Measurements from ENCODE around the gene MGME1. TPM values are rescaled to one million over a fixed set of nuclear protein-coding genes. Genes with fewer than 3 reads are reported as not detected.

The MGME1 gene
- total RNA-seq, 4 donors from 2014 or later: 16.1 to 38.0 (median 19.0) TPM

DNA sequence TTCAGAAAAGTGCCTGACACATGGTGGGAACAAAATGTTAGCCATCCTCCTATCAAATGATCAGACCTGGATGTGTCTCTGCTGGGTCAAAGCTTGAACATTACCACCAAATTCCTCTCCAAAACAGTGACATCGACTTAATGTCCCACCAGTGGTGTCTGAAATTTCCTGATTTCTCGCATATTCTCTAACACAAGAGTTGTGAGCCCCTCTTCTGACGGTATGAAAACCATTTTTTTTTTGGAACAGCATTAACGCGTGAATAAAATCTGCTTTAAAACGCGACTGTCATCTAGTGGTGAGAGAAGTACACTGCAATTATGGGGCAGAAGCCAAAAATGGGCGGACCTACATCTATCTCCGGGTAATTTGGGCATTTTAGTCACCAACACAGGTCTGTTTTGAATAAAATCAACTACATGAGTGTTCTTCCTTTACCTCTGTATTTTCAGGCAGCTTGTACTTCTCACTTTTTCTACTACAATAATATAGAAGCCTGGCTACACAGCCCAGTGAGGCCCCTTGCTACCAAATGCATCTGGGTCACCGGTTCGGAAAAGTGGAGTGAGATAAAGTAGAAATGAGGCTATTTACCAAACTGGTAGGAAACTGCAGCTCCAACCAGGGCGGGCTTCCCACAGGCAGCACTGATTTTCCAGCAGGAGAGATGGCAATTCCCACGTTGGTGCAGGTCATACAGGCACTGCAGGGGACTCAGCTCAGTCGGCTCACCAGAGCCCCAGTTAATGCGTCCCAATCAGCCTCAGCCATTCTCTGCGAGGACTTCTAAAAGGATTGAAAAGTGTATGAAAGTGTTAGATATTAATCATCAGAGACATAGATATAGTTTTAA, 27.4 kb downstream of the MGME1 start:
- no peak overlapping the region for H3K27ac ChIP-seq
- no peak for DNase-seq
- no peaks in the 10 kb centered on the region for H3K9me3 ChIP-seq
- no peak overlapping the region for H3K4me3 ChIP-seq
- TF ChIP-seq POLR2A (IDR thresholded peaks at IDR 0.05): no peak
- TF ChIP-seq, protein P1, sequence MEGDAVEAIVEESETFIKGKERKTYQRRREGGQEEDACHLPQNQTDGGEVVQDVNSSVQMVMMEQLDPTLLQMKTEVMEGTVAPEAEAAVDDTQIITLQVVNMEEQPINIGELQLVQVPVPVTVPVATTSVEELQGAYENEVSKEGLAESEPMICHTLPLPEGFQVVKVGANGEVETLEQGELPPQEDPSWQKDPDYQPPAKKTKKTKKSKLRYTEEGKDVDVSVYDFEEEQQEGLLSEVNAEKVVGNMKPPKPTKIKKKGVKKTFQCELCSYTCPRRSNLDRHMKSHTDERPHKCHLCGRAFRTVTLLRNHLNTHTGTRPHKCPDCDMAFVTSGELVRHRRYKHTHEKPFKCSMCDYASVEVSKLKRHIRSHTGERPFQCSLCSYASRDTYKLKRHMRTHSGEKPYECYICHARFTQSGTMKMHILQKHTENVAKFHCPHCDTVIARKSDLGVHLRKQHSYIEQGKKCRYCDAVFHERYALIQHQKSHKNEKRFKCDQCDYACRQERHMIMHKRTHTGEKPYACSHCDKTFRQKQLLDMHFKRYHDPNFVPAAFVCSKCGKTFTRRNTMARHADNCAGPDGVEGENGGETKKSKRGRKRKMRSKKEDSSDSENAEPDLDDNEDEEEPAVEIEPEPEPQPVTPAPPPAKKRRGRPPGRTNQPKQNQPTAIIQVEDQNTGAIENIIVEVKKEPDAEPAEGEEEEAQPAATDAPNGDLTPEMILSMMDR (IDR thresholded peaks at IDR 0.05): peak; percentile 93 to 99 (median 98)
- peaks cover 0 to 1% (median 0%) of the 10 kb centered on the region in 3 donors for H3K36me3 ChIP-seq
- no peaks in the 10 kb centered on the region for H3K27me3 ChIP-seq
- H3K4me1 ChIP-seq: no peaks in the 10 kb centered on the region

DNA sequence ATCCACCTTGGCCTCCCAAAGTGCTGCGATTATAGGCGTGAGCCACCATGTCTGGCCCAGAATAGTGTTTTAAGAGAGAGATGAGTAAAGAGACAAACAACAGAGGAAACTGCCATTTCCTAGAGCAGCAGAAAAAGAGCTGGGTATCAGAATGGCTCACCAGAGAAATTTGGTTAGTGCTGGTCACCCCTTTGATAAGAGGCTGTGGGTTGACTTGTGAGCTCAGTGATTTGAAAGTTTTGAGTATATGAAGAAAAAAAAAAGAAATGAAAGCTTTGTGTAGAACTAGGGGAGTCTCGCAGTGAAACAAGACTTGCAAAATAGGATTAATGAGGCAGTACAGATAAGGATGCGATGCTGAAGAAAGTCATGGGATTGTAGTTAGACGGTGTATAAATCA, 29.6 kb downstream of the MGME1 start:
- Histone ChIP-seq H3K36me3 (no peaks in the 10 kb centered on the region), H3K27ac (no peak overlapping the region), H3K4me3 (no peak overlapping the region), H3K9me3 (no peaks in the 10 kb centered on the region), H3K4me1 (no peaks in the 10 kb centered on the region), H3K27me3 (no peaks in the 10 kb centered on the region)
- TF ChIP-seq POLR2A (IDR thresholded peaks at IDR 0.05): no peak
- TF ChIP-seq, protein P1 (IDR thresholded peaks at IDR 0.05): no peak
- no peak for DNase-seq

DNA sequence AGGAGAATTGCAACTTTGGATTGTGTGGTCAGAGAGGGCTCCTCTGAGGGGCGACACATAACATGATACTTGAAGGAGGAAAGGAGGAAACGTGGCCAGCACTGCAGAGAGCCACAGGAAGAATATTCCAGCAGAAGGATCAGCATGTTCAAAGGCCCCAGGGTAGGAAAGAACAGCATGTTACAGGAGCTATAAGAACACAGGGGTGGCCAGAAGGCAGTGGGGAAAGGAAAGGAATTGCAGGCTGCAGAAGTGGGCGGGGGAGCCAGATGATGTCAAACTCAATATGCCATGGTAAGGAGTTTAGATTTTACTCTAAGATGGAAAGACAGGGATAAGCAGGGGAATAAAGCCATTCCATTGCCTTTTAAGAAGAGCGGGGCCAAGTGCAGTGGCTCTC, 30.7 kb downstream of the MGME1 start:
- no peak for DNase-seq
- Histone ChIP-seq H3K27me3 (no peaks in the 10 kb centered on the region), H3K27ac (no peak overlapping the region), H3K4me1 (peaks cover 0 to 3% (median 0%) of the 10 kb centered on the region in 4 donors), H3K4me3 (no peak overlapping the region), H3K36me3 (no peaks in the 10 kb centered on the region), H3K9me3 (no peaks in the 10 kb centered on the region)
- TF ChIP-seq POLR2A (IDR thresholded peaks at IDR 0.05): no peak
- TF ChIP-seq, protein P1 (IDR thresholded peaks at IDR 0.05): no peak

DNA sequence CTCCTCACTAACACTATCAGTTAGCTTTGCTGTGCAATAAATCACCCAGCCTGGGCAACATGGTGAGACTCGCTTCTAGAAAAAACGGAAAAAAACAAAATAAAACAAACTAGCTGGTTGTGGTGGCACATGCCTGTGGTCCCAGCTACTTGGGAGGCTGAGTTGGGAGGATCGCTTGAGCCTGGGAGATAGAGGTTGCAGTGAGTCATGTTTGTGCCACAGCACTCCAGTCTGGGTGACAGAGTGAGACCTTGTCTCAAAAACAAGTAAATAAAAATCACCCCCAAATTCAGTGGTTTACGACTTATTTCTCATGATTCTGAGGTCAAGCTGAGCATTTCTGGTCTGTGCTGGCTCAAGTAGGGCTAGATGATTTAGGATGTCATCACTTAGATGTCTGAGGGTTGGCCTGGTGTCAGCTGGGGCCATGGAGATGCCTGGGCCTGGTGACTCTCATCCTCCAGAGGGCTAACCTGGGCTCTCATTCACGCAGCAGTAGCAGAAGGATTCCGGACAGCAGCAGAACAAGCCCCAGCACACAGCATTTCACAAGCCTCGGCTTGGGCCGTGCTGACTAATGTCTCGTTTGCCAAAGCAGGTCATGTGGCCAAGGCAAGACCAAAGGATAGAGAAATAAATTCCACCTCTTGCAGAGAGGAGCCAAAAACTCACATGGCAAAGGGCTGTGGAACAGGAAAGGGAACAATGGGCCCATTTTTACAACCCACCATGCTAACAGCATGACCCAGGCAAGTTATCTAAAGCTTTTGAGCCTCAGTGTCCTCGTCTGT, 32.5 kb downstream of the MGME1 start:
- TF ChIP-seq, protein P1 (IDR thresholded peaks at IDR 0.05): no peak
- TF ChIP-seq POLR2A (IDR thresholded peaks at IDR 0.05): no peak
- no peaks in the 10 kb centered on the region for H3K36me3 ChIP-seq
- H3K27me3 ChIP-seq: no peaks in the 10 kb centered on the region
- H3K27ac ChIP-seq: no peak overlapping the region
- peaks cover 0 to 3% (median 0%) of the 10 kb centered on the region in 4 donors for H3K4me1 ChIP-seq
- no peaks in the 10 kb centered on the region for H3K9me3 ChIP-seq
- DNase-seq: peak in 1 of 3 donors; percentile 55
- H3K4me3 ChIP-seq: no peak overlapping the region

DNA sequence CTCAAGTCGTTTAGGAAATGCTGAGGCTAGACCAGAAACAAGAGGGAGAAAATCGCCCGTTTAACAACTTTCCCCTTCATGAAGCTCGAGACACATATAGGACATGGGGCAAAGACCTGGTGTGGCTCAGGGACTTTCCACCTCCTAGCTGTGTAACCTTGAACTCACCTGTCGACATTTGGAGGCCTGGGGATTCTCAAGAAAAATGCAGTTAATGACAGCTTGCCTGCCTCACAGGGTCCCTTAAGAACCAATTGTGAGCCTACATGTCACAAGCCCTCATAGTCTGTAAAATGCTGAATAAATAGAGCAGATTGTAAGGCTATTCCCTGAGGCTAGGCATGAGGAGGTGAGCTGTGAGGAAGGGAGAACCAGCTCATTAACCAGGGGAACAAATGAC, 35.1 kb downstream of the MGME1 start:
- no peak overlapping the region for H3K4me3 ChIP-seq
- TF ChIP-seq, protein P1 (IDR thresholded peaks at IDR 0.05): no peak
- no peak for TF ChIP-seq POLR2A (IDR thresholded peaks at IDR 0.05)
- H3K36me3 ChIP-seq: no peaks in the 10 kb centered on the region
- no peaks in the 10 kb centered on the region for H3K9me3 ChIP-seq
- peak in 1 of 3 donors; percentile 27 for DNase-seq
- H3K27ac ChIP-seq: no peak overlapping the region
- no peaks in the 10 kb centered on the region for H3K27me3 ChIP-seq
- H3K4me1 ChIP-seq: peaks cover 0 to 3% (median 0%) of the 10 kb centered on the region in 4 donors

Data from Peyer's patch (tissue), 4 donors.